IPS DF 4.7 (cell line): Measurements from ENCODE around the gene CYP17A1.
"Not testable (repeated sequence)": the region's sequence is repeated elsewhere in the genome, so short reads cannot be mapped to it uniquely, and the experiment has no call there.

Source experiments
- DNase-seq: peaks from one replicate; pipeline ENCODE4 v3.0.0-alpha.2; 2013; ENCODE audit warnings: low spot score; ENCODE audit errors: extremely low read depth

CYP17A1 gene

DNA sequence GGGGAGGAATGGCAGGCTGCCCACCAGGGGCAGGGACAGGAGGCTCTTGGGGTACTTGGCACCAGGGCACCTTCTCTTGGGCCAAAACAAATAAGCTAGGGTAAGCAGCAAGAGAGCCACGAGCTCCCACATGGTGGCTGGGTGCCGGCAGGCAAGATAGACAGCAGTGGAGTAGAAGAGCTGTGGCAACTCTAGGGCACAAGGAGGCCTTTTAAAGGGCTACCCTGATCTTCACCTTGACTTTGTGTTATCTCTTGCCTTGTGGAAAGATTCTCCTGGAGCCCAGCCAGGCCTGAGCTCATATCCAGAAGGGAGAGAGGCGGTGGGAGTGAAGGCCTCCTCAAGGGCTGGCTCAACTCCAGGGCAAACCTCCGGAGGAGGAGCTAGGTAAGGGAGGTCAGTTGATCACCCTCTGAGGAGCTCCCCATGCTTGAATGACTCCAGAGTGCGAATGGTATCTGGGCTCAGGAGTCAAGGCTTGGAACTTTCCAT, at the start of gene CYP17A1:
CYP17A1 (minus strand) TSS at position 184 of the 492 bp plus-strand sequence; CDS start at position 132, 52 bp downstream.
- no peak for DNase-seq

DNA sequence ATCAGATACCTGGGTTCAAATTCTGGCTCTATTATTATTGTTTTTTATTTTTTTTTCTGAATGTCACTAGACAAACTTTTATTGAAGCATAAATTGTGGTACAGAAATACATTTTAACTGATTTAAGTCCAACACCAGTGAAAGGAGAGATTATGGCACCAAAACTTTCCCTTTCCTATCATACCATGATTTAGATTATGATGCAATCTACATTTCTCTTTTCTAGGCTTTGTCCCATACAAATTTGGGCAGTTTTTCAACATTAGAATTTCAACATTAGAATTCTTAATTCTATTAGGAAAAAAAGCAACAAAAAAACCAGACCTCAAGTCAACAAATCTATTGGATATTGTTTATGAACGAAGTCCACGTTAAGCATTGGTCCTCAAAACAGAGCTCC, 43.0 kb upstream of the CYP17A1 start:
- no peak for DNase-seq

GRCh38 chr10:102878629-102879028, 41.4 kb upstream of the CYP17A1 start:
- DNase-seq, result no peak

DNA sequence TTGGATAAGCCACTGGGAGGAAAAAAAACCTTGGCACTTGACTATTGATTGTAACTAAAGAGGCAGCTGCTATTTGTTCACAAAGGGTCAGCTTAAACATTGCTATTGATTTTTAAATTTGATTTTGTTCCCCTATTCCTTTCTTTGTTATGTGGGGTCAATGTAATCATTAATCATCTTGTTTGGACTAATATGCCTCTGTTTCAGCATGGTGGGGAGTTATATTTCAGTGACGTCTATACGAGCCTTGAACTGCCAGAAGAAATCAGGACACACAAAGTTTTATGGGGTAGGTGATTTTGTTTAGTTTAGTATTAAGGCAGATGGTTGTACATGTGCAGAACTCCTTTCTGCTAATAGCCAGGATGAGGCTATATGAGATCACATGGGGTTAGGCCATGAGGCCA, 39.5 kb upstream of the CYP17A1 start:
- no peak for DNase-seq

- no peak for DNase-seq
Measured at GRCh38 chr10:102872163-102872562, 35.0 kb upstream of the CYP17A1 start.

- no peak for DNase-seq
Measured at GRCh38 chr10:102870221-102870620, 33.0 kb upstream of the CYP17A1 start.

- DNase-seq, result no peak
Measured at GRCh38 chr10:102869258-102870198, 32.3 kb upstream of the CYP17A1 start, which contains the start of gene AS3MT. Gene AS3MT (plus strand): TSS chr10:102869470. CDS start chr10:102869593, 123 bp downstream.

DNA sequence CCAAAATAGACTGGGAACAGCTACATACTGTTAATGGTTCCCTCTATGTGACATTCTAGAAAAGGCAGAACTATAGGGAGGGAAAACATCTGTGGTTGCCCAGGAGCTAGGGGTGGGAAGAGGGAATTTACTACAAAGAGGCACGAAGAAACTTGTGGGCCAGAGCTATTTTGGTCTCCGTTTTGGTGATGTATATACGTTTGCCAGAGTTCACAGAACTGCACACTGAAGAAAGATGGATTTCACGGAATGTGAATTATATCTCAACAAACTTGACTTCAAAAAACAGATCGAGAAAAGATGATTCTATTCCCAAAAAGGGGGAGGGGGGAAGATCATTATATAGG, 31.7 kb upstream of the CYP17A1 start:
- no peak for DNase-seq

DNA sequence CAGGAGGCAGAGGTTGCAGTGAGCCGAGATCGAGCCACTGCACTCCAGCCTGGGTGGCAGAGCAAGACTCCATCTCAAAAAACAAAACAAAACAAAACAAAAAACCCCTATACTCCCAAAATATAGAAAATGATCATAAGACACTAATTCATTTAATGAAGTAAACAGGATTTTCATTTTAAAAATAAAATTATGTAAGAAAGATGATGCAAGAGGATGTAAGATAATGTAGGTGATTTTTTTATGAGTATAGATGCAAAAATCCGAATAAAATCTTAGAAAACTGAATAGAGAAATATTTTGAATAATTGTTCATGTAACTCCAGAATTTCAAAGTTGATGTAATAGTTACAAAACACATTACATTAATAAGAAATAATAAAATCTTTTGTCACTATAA, 28.4 kb upstream of the CYP17A1 start:
- no peak for DNase-seq

DNA sequence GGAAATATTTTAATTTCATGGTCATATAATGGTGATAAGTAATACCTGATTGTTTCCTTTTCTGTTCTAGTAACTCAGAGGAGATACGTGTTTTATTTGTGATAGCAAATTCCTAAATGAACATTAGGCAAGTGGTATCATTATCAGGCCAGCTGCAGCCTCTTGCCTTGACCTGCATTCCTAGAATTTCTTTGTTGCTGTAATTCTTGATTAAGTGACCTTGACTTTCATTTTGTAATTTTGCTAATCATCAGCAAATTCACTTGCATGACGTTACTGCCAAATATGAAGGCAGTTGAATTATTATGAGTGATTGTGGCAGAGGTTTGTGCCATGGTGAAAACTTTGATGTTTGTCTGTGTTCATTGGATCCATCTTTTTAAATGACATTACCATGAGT, 26.4 kb upstream of the CYP17A1 start:
- DNase-seq, result no peak

GRCh38 chr10:102859911-102860310, 22.7 kb upstream of the CYP17A1 start:
- DNase-seq, result no peak

GRCh38 chr10:102856758-102857424, 19.7 kb upstream of the CYP17A1 start:
- no peak for DNase-seq

DNA sequence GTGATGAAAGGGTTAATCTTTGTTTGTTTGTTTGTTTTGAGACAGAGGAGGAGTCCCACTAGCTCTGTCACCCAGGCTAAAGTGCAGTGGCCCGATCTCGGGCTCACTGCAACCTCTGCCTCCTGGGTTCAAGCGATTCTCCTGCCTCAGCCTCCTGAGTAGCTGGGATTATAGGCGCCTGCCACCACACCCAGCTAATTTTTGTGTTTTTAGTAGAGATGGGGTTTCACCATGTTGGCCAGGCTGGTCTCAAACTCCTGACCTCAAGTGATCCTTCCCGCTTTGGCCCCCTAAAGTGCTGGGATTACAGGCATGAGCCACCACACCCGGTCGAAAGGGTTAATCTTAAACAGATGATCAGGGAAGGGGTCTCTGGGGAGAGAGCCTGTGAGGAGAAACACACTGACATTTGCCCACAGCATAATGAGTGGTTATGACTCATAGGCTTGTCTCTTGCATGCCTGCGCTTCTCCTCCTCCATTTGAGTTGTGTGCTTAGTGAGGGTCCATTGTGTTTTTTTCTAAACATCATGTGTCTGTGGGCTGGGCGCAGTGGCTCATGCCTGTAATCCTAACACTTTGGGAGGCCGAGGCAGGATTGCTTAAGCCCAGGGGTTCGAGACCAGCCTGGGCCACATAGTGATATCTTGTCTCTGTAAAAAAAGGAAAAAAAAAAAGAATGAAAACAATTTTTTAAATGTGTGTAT, 18.7 kb upstream of the CYP17A1 start:
- not testable (repeated sequence) for DNase-seq

DNA sequence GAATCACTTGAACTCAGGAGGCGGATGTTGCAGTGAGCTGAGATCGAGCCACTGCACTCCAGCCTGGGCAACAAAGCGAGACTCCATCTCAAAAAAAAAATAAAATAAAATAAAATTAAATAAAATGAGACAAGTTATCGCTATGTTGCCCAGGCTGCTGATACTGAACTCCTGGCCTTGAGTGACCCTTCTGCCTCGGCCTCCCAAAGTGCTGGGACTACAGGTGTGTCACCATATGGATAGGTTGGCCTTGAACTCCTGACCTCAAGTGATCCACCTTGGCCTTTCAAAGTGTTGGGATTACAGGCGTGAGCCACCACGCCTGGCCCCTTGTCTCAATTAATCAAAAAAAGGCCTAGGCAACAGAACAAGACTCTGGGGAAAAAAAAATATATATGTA, 16.0 kb upstream of the CYP17A1 start:
- not testable (repeated sequence) for DNase-seq

DNA sequence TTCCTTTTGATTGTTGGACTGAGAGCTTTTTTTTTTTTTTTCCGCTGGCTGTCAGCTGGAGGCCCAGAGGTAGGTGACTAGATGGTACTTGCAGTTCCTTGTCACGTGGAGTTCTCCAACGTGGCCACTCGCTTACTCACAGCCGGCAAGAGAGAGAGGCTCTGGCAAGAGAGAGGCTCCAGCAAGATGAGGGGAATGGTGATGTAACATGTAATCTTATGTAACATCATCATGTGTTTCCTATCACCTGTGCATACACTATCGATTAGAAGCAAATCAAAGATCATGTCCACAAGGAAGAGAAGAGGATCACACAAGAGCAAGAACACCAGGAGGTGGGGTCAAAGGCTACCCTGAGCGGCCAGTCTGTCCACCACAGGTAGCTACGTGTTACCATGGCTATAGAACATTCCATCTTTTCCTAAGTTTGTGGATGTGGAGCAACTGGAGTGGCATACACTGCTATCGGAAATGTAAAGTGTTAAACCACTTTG, 12.9 kb upstream of the CYP17A1 start:
- DNase-seq, result no peak

DNA sequence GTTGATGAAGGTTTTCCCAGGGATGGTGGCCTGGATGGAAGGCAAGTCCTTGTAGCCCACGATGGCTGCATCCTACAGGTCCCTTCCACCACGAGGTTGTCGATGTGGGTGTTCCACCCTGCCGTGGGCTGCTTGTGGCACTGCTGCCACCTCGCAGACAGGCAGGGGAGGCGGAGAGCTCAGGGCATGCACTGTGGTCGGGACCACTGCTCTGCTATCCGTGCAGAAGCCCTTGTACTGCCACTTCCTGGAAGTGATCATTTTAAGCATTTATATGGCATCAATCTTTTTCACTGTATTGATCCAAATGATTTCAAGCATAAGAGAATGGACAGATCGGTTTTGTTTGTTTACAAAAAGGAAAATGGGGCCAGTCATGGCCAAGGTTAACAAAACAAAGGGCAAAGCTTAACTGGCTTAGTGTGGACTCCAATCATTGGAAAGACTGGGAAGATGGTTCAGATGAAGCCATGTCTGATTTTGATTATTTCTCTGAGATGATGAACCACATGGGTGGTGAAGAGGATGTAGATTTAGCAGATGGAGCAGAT, 8.2 kb upstream of the CYP17A1 start:
- no peak for DNase-seq

DNA sequence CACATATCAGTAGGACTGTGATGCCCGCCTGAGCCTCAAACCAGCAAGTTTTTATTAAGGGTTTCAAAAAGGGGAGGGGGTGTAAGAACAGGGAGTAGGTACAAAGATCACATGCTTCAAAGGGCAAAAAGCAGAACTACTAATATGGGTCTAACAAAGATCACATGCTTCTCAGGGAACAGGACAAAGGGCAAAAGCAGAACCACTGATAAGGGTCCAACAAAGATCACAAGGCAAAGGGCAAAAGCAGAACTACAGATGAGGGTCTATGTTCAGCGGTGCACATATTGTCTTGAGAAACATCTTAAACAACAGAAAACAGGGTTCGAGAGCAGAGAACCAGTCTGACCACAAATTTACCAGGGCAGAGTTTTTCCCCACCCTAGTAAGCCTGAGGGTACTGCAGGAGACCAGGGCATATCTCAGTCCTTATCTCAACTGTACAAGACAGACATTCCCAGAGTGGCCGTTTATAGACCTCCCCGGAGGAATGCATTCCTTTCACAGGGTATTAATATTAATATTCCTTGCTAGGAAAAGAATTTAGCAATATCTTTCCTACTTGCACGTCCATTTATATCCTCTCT, 7.1 kb upstream of the CYP17A1 start:
- not testable (repeated sequence) for DNase-seq

- DNase-seq, result not testable (repeated sequence)
Measured at GRCh38 chr10:102843139-102843538, 5.9 kb upstream of the CYP17A1 start.

- no peak for DNase-seq
Measured at GRCh38 chr10:102841827-102842345, 4.7 kb upstream of the CYP17A1 start.

DNA sequence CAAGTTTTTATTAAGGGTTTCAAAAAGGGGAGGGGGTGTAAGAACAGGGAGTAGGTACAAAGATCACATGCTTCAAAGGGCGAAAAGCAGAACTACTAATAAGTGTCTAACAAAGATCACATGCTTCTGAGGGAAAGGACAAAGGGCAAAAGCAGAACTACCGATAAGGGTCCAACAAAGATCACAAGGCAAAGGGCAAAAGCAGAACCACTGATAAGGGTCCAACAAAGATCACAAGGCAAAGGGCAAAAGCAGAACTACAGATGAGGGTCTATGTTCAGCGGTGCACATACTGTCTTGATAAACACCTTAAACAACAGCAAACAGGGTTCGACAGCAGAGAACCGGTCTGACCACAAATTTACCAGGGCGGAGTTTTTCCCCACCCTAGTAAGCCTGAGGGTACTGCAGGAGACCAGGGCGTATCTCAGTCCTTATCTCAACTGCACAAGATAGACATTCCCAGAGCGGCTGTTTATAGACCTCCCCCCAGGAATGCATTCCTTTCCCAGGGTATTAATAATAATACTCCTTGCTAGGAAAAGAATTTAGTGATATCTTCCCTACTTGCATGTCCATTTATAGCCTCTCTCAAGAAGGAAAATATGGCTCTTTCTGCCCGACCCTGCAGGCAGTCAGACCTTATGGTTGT, 1.2 kb upstream of the CYP17A1 start:
- DNase-seq, result not testable (repeated sequence)
